Gastroesophageal sphincter (tissue), 3 donors: ENCODE data around the gene TBC1D5.

Source experiments
- CTCF ChIP-seq, 4 experiments: fragments of 200-600 bp in 2 of 4; fragments of 450-650 bp in 2 of 4; sonication (generic) in 1 of 4; IDR thresholded peaks; one replicate each; pipeline ENCODE4 v1.5.1; 2017 to 2019; ENCODE audit warnings: antibody characterized with exemption in 4 of 4, mild to moderate bottlenecking in 2 of 4, moderate library complexity in 2 of 4
- POLR2A ChIP-seq, 2 donors: fragments of 450-650 bp; IDR thresholded peaks; one replicate each; pipeline ENCODE4 v1.6.1; 2017; ENCODE audit warnings: antibody characterized with exemption in 2 of 2, mild to moderate bottlenecking in 2 of 2, moderate library complexity in 1 of 2
- POLR2AphosphoS5 ChIP-seq: sonication (generic); formaldehyde crosslinking; IDR thresholded peaks from one replicate; pipeline ENCODE4 v1.6.1; 2017; ENCODE audit warnings: antibody characterized with exemption

GRCh38 chr3:17372362-17373210 lies 369.8 kb downstream of the TBC1D5 start:
- TF ChIP-seq POLR2A (IDR thresholded peaks at IDR 0.05) (no peak), CTCF (IDR thresholded peaks at IDR 0.05) (no peak), POLR2AphosphoS5 (no peak)
